Measurements from ENCODE around the gene FOXA2.
"Not testable (repeated sequence)": the region's sequence is repeated elsewhere in the genome, so short reads cannot be mapped to it uniquely, and the experiment has no call there.

The FOXA2 gene

DNA sequence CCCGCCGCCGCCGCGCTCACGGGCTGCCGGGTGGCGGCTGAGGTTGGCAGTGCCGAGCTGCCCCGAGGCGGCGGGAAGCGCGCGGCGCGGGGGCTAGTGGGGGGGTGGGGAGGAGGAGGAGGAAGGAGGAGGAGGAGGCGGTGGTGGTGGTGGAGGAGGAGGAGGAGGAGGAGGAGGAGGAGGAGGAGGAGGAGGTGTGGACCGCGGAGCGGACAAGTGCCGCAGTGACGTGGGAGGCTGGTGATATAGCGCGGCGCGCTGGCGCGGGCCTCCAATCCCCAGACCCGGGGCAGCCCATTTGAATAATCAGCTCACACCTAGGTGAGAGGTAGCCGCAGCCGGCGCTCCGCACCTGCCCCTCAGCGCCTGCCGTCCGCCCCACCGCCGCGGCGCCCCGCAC lies at the start of gene FOXA2:
TSS of gene FOXA2 (minus strand) at position 51 of the 400 bp plus-strand sequence. CDS start 294 bp downstream, outside the sequence.
- DNase-seq: no peak

DNA sequence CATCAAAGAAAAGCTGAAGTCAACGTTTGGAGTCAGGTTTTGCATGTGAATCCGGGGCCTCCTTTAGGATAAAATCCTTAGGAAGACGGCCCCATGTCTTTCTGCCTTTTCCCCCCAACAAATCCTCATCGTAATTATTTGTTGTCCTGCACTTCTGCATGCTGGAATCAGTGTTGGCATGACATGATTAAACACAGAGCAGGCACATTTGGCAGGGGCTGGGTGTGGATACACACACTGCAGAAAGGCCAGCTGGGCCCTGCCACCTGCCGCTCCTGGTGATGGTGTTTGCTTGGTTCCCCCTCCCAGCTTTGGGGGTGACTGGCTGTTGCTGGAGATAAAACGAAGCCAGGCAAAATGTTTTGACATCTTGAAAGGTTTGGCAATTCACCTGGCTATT lies 46.3 kb upstream of the FOXA2 start:
- no peak for DNase-seq

DNA sequence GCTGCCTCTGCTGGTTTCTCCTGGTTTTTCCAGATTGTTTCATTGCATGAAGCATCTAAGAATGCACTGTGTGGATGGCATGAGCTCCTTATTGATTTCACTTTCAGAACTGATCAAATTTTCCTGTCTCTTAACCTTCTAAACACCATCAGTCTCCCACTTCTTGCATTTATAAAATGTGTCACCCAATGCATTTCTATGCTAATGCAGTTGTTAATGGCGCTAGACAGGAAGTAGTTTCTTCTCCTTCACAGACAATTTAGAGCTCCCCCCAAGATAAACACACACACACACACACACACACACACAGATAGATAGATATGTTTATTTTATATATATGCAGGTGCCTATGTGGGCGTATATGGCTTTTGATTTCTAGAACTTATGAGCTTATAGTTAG lies 45.6 kb upstream of the FOXA2 start:
- no peak for DNase-seq

GRCh38 chr20:22629447-22629846 lies 45.1 kb upstream of the FOXA2 start:
- DNase-seq: no peak

DNA sequence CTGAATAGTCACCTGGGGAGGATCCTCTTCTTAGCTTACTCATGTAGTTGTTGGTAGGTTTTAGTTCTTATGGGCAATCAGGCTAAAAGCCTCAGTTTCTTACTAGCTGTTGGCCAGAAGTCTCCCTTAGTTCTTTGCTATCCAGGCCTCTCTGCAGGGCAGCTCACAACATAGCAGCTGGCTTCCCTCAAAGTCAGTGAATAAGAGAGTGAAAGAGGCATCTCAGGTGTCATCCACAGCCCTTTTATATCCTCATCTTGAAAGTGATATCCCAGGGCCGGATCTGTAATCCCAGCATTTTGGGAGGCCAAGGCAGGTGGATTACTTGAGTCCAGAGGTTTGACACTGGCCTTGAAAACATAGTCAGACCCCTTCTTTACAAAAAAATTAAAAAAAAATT lies 42.1 kb upstream of the FOXA2 start:
- DNase-seq: no peak

- no peak for DNase-seq
These were observed 38.8 kb upstream of the FOXA2 start for GRCh38 chr20:22623211-22623610.

- no peak for DNase-seq
These were observed 36.0 kb upstream of the FOXA2 start for GRCh38 chr20:22620342-22620741.

DNA sequence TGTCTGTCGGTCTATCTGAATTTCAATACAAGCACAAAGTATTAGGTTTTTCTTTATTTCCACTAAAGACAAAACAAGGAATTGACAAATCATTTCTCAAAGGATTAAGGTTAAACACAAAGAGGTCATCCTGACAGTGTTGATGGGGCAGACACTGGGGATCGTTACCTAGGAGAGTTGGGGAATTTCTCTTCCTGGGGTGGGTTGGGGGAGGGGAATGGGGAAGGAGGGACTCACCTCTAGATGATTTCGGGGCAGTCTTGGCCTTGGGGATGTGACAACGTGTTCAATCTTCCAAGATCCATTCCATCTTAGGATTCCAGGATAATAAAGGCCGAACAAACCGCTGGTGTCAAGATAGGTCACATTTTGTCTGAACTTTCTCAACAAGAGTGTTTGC lies 35.4 kb upstream of the FOXA2 start:
- DNase-seq: no peak

DNA sequence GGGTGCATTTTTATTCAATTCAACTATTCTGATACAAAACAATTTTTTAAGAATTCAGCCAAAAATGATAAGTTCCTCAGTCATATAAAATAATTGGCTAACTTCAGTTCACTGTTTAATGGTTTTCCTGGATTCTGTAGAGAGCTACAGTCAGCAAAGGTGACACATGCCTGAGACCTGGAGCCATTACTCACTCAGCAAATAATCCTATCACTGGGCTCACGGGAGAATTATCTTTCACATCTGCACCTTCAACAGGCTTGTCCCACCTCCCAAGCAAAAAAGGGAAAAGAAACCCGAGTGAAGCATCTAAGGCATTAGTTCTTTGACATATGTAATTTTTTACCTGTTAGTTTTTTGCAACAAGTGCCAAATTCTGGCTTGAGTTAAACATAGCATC lies 34.9 kb upstream of the FOXA2 start:
- DNase-seq: no peak

DNA sequence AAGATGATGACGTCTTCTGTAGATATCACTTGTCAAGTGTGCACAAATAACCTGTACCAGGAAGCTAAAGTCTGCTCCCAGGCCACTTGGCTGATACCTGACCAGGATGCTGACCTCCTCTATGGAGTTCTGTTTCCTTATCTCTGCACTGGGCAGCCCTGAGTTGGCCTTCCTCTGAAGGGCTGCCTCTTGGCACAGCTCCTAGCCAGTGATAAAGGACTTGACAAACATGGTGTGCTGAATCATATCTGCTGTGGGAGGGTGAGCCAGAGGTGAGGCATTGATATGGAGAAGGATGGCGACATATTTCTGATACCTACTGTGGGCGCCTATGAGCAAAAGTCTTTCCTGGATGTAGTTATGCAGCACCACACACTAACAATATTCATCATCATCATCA lies 32.8 kb upstream of the FOXA2 start:
- DNase-seq: no peak

DNA sequence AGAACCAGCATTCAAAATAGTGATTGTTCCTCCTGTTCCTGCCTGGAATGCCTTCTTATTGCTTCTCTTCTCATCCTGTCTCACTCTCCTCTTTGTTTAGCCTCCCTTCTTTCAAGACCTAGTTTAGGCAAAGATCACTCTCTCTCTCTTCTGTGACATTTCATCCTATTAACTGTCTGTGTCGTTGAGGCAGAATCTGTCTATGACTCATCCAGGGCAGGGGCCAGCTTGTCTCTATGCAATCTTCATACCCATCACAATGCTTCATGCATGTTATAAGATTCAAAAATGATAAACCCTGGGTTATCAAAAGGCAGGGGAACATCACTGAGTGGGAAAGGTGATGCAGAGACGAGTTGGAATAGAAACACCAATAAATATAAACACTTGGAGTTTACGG lies 32.2 kb upstream of the FOXA2 start:
- DNase-seq: no peak

DNA sequence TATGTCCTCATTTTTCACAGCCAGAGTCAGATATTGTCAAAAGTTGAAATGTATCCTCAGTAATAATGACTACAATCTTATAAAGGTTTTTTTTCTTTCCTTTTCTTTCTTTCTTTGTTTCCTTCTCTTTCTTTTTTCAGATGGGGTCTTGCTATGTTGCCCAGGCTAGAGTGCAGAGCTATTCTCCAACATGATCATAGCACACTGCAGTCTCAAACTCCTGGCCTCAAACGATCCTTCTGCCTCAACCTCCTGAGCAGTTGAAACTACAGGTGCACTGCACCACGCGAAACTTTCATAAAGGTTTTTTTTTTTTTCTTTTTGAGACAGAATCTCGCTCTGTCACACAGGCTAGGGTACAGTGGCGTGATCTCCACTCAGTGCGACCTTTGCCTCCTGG lies 31.1 kb upstream of the FOXA2 start:
- no peak for DNase-seq

- DNase-seq: no peak
These were observed 27.3 kb upstream of the FOXA2 start for GRCh38 chr20:22611636-22612035.

DNA sequence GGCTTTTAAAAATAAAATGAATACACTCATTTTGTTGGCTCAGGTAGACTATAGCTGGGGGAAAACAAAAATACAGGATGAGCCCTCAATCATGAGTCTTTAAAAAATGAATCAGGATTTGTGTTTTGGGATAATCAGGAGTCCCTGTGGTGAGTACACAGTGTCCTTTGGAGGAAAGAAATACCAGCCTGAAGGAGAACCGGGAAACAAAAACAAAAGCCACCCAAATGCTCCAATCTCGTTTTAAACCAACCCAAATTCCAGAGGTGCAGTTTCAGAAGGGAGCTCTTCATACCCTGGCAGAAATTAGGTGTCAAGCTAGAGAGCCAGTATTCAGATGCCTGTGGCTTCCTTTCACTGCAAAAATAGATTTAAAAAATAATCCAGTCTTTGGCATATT lies 23.3 kb upstream of the FOXA2 start:
- DNase-seq: no peak

DNA sequence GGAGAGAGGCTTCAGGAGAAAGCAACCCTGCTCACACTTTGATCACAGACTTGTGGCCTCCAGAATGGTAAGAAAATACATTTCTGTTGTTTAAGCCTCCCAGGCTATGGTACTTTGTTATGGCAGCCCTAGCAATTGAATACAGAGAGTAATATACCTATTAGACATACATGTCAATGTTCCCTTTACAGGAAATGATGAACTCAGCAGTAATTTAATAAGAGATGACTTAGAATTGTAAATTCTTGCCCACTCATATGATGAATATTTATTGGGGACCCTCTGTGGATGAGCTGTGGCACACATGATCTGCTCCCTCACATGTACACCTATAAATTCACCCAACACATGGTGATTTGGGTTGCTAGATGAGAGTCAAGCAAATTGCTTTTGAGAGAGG lies 20.4 kb upstream of the FOXA2 start:
- no peak for DNase-seq

DNA sequence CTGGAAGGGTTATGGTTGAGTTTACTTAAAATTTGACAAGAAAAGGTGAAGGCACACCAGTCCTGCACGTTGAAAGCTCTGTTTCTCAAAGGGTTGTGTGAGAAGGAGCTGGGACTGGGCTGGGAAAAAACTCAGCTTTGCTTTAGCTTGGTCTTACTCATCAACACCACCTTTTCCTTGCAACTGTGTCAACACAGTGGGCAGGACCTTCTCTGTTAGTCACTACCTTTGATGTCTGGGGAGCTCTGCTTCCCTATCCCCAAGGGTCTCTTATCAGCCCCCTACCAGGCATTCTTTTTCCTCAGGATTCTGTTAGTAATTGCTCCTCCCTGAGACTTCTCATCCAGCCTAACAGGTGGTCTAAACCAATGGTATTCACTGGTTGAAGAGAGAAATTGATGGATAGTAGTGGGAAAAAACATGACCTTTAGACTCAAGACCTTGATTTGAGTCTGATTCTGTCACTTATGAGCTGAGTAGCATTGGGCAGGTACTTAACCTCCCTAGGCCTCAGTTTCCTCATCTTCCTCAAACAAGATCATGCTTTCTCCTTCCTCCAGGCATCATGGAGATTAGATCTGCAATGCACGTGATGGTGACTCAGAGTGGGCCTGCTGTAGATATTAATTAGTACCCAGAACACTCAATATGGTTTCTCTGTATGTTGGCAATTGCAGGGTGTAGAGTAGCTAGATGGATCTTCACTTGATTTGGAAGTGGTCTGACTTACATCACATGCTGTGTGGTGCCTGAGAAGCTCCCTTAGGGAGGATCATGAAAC lies 17.2 kb upstream of the FOXA2 start:
- DNase-seq: no peak

DNA sequence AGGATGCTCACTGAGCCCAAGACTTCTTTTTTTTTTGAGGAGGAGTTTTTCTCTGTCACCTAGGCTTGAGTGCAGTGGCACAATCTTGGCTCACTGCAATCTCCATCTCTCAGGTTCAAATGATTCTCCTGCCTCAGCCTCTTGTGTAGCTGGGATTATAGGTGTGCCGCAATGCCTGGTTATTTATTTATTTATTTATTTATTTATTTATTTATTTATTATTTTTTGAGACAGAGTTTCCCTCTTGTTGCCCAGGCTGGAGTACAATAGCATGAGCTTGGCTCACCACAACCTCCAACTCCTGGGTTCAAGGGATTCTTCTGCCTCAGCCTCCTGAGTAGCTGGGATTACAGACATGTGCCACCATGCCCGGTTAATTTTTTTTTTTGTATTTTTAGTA lies 14.9 kb upstream of the FOXA2 start:
- DNase-seq: not testable (repeated sequence)

DNA sequence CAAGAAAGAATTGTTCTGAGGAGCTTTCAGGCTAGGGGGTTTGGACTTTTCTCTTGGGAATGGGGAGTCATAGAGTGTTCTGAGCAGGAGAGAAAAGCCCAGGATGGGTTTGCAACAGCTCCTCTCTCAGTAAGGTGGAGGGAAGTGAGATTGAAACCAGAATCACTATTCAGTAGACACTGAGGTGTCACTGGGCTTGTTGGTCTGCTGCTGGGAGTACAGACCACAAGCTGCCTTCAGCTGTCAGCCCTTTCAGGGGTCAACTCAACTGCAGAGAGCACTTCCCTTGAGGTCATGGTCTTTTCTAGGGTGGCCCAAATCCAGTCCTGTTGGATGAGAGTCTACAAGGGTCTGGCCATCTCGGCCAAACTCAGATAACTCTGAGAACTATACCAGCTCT lies 12.9 kb upstream of the FOXA2 start:
- no peak for DNase-seq

DNA sequence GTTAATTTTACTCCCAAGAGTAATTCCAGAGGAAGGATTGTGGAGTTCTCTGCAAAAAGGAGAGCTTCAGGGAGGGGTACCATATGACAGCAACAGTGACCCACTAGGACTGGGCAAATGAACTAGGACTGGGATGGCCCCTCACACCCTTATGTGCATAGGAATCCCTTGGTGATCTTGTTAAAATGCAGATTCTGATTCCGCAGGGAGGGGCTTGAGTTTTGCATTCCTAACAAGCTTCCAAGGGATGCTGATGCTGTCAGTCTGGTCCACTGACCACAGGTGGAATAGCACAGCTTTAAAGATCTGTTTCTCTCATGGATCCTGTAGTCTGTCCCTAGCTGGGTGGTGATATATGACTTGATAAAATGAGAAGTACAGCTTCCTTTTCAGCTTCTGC lies 6.3 kb upstream of the FOXA2 start:
- no peak for DNase-seq

GRCh38 chr20:22586645-22587310 lies 2.4 kb upstream of the FOXA2 start:
- DNase-seq: no peak

DNA sequence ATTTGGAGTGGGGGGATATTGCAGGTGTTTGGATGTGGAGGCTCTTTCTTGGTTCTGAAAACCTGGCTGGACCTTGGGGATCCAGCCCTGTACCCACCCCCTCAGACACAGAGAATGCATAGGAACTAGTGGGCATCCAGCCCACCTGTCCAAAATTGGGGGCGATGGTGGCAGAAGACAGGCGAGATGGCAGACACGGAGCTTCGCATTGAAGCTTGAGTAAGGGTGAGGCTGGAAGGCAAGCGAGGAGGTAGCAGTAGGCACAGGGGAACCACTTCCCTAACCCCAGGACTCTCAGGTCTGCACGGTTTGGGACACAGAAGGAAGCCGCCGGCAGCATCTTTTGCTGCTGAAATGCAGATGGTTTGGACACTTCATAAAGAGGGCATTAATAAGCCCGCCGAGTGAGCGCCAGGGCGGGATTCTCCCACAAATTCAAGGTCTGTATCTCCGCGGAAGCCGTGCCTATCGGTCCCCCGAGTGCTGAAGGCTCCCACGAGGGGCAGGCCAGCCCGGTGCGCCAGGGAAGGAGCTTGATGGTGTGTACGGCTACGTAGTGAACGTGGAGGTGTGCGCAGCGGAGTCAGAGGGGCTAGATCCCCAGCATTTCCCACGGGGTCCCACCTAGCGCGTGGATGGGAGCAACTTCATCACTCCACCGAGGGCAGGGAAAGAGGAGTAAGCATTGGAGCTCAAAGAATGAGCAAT lies 1.6 kb upstream of the FOXA2 start:
- DNase-seq: no peak

DNA sequence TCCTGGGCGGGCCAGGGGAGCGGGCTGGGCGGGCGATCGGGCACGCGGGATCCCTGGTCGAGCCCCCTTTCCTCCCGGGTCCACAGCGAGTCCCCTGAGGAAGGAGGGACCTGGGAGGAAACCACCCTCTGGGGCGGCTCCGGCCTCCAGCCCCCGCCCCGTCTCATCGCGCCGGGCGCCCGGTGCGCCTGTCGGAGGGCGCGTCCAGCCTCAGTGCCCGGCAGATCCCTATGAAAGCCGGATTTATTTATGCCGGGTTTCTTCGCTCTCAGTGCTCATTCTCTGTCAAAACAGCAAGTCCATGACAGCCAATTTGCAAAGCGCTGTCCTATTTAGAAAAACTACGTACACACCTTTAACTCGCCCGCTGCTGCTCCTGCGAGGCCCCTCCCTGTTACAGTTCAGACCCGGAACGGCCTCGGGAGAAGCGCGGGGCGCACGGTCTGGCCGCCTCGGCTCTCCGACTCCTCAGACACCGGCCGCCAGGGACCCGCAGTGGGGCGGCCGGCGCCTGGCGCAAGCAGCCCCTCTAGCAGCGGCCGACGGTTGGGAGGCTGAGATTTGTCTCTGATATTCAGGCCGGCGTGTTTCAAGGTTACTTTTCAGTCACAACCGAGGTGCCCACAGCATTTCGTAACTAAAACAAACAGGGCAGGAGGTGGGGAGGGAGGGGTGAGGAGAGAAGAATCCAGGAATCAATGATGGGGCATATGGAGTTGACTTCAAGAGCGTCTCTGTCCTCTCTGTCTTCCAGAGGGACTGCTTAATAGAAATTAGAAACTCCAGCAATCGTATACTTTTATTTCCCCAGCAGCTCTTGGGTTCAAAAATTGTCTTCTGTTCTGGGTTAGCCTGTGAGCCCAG lies 782 bp upstream of the FOXA2 start:
- DNase-seq: no peak

All from activated naive CD4-positive, alpha-beta T cell (primary cell).